GM10266 (cell line): ENCODE data around the gene IGSF23.

Experiments used
- DNase-seq: peaks from one replicate; pipeline ENCODE4 v3.0.0; 2012; ENCODE audit errors: extremely low spot score
- CTCF ChIP-seq: IDR thresholded peaks from 2 replicates; pipeline ENCODE4 v1.5.1; 2012; ENCODE audit warnings: mild to moderate bottlenecking, low read depth; ENCODE audit not compliant: control insufficient read depth, insufficient read depth; ENCODE audit errors: missing control alignments

Gene IGSF23

GRCh38 chr19:44572581-44572900 lies 40.8 kb upstream of the IGSF23 start:
- no peak for DNase-seq
- TF ChIP-seq CTCF, result no peak

- no peak for TF ChIP-seq CTCF
- DNase-seq, result no peak
Measured at GRCh38 chr19:44573183-44573582, 40.2 kb upstream of the IGSF23 start.

- no peak for DNase-seq
- TF ChIP-seq CTCF, result no peak
Measured at GRCh38 chr19:44573627-44574026, 39.7 kb upstream of the IGSF23 start.

GRCh38 chr19:44574186-44574950 lies 39.0 kb upstream of the IGSF23 start:
- TF ChIP-seq CTCF, result no peak
- no peak for DNase-seq

GRCh38 chr19:44575116-44575700 lies 38.2 kb upstream of the IGSF23 start:
- no peak for TF ChIP-seq CTCF
- DNase-seq, result no peak

- peak; percentile 34 for TF ChIP-seq CTCF
- DNase-seq, result no peak
Measured at GRCh38 chr19:44576843-44577565, 36.4 kb upstream of the IGSF23 start.

GRCh38 chr19:44577566-44577874 lies 35.8 kb upstream of the IGSF23 start:
- DNase-seq, result no peak
- no peak for TF ChIP-seq CTCF
